ENCODE data around the gene GPR179.

DNA sequence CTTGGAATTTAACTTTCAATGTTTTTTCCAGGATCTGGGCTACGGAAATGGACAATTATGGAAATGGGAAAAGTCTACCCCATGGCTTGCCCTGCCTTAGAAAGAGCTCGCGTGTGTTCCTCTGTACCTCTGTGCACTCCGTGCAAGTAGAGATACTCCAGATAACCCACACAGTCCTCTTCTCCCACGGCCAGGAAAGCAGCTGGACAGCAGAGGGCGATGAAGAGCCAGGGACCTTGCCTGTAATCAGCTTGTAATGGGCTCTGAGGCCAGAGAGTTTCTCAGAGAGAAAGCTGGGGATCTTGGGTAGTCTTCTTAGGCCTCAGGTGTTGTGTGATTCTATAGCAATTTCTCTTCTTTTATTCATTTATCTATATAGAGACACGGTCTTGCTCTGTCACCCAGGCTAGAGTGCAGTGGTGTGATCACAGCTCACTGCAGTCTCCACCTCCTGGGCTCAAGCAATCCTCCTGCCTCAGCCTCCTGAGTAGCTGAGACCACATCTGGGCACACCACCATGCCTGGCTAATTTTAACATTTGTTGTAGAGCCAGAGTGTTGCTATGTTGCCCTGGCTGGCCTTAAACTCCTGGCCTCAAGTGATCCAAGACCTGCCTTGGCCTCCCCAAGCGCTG is 5.5 kb upstream of the GPR179 start:
- TF ChIP-seq, protein P1, sequence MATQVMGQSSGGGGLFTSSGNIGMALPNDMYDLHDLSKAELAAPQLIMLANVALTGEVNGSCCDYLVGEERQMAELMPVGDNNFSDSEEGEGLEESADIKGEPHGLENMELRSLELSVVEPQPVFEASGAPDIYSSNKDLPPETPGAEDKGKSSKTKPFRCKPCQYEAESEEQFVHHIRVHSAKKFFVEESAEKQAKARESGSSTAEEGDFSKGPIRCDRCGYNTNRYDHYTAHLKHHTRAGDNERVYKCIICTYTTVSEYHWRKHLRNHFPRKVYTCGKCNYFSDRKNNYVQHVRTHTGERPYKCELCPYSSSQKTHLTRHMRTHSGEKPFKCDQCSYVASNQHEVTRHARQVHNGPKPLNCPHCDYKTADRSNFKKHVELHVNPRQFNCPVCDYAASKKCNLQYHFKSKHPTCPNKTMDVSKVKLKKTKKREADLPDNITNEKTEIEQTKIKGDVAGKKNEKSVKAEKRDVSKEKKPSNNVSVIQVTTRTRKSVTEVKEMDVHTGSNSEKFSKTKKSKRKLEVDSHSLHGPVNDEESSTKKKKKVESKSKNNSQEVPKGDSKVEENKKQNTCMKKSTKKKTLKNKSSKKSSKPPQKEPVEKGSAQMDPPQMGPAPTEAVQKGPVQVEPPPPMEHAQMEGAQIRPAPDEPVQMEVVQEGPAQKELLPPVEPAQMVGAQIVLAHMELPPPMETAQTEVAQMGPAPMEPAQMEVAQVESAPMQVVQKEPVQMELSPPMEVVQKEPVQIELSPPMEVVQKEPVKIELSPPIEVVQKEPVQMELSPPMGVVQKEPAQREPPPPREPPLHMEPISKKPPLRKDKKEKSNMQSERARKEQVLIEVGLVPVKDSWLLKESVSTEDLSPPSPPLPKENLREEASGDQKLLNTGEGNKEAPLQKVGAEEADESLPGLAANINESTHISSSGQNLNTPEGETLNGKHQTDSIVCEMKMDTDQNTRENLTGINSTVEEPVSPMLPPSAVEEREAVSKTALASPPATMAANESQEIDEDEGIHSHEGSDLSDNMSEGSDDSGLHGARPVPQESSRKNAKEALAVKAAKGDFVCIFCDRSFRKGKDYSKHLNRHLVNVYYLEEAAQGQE (IDR thresholded peaks at IDR 0.05; ENCODE audit: borderline replicate concordance): no peak
- TF ChIP-seq, protein P2, sequence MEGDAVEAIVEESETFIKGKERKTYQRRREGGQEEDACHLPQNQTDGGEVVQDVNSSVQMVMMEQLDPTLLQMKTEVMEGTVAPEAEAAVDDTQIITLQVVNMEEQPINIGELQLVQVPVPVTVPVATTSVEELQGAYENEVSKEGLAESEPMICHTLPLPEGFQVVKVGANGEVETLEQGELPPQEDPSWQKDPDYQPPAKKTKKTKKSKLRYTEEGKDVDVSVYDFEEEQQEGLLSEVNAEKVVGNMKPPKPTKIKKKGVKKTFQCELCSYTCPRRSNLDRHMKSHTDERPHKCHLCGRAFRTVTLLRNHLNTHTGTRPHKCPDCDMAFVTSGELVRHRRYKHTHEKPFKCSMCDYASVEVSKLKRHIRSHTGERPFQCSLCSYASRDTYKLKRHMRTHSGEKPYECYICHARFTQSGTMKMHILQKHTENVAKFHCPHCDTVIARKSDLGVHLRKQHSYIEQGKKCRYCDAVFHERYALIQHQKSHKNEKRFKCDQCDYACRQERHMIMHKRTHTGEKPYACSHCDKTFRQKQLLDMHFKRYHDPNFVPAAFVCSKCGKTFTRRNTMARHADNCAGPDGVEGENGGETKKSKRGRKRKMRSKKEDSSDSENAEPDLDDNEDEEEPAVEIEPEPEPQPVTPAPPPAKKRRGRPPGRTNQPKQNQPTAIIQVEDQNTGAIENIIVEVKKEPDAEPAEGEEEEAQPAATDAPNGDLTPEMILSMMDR (IDR thresholded peaks at IDR 0.05; ENCODE audit: poor library complexity, severe bottlenecking): peak; percentile 85
- peak; percentile 79 for TF ChIP-seq RAD21 (conservative IDR thresholded peaks at IDR 0.05)
- no peak for TF ChIP-seq POLR2AphosphoS5 (IDR thresholded peaks at IDR 0.05)
- no peak for TF ChIP-seq MXI1 (conservative IDR thresholded peaks at IDR 0.05; ENCODE audit: poor library complexity, severe bottlenecking)
- no peak for TF ChIP-seq TAF1 (IDR thresholded peaks at IDR 0.05; ENCODE audit: low read depth)
- TF ChIP-seq EZH2 (IDR thresholded peaks at IDR 0.05; ENCODE audit: borderline replicate concordance, insufficient read depth, low read length, poor library complexity, severe bottlenecking): no peak
- TF ChIP-seq EP300 (conservative IDR thresholded peaks at IDR 0.05; ENCODE audit: poor library complexity, severe bottlenecking): no peak
